HepG2 (cell line): Measurements from ENCODE around the gene OAS3. TPM values are rescaled to one million over a fixed set of nuclear protein-coding genes. Genes with fewer than 3 reads are reported as not detected.

Experiments
- ADNP ChIP-seq: sonication (generic); formaldehyde crosslinking; IDR thresholded peaks from 2 replicates; pipeline ENCODE4 v1.4.0; 2020; ENCODE audit warnings: missing genetic modification reagents
- AFF4 ChIP-seq: sonication (generic); formaldehyde crosslinking; IDR thresholded peaks from 2 replicates; pipeline ENCODE4 v1.4.0; 2020; ENCODE audit warnings: missing genetic modification reagents
- AGO1 ChIP-seq: fragments of 200-400 bp; formaldehyde crosslinking; IDR thresholded peaks from 2 replicates; pipeline ENCODE4 v1.6.1; 2017; ENCODE audit warnings: mild to moderate bottlenecking, low read depth, low read length, moderate library complexity; ENCODE audit not compliant: poor library complexity, severe bottlenecking
- CREB3 ChIP-seq: sonication (generic); formaldehyde crosslinking; IDR thresholded peaks from 2 replicates; pipeline ENCODE4 v1.5.0; 2020; ENCODE audit warnings: missing genetic modification reagents
- DR1 ChIP-seq: sonication (generic); formaldehyde crosslinking; IDR thresholded peaks from 2 replicates; pipeline ENCODE4 v1.8.0; 2021; ENCODE audit warnings: mild to moderate bottlenecking, missing genetic modification reagents, inconsistent platforms
- EED ChIP-seq: sonication (generic); formaldehyde crosslinking; IDR thresholded peaks from 2 replicates; pipeline ENCODE4 v1.5.0; 2020; ENCODE audit warnings: mild to moderate bottlenecking, missing genetic modification reagents
- GLI4 ChIP-seq: sonication (generic); formaldehyde crosslinking; IDR thresholded peaks from 2 replicates; pipeline ENCODE4 v1.5.1; 2020; ENCODE audit warnings: missing genetic modification reagents, mild to moderate bottlenecking, moderate library complexity, borderline replicate concordance
- HMGA1 ChIP-seq: sonication (generic); formaldehyde crosslinking; conservative IDR thresholded peaks from 2 replicates; pipeline ENCODE4 v1.4.0; 2020; ENCODE audit warnings: missing genetic modification reagents
- JUND ChIP-seq: sonication (generic); formaldehyde crosslinking; IDR thresholded peaks from 2 replicates; pipeline ENCODE4 v1.8.0; 2022; ENCODE audit warnings: mild to moderate bottlenecking, missing genetic modification reagents
- MAF1 ChIP-seq: sonication (generic); formaldehyde crosslinking; IDR thresholded peaks from 2 replicates; pipeline ENCODE4 v1.5.0; 2020; ENCODE audit warnings: missing genetic modification reagents, borderline replicate concordance
- NCOA5 ChIP-seq: sonication (generic); formaldehyde crosslinking; IDR thresholded peaks from 2 replicates; pipeline ENCODE4 v1.4.0; 2020; ENCODE audit warnings: missing genetic modification reagents
- TBX3 ChIP-seq: fragments of 450-650 bp; IDR thresholded peaks from 2 replicates; pipeline ENCODE4 v1.6.1; 2017; ENCODE audit warnings: antibody characterized with exemption, mild to moderate bottlenecking, inconsistent platforms, borderline replicate concordance
- THRA ChIP-seq: sonication (generic); formaldehyde crosslinking; IDR thresholded peaks from 2 replicates; pipeline ENCODE4 v1.4.0; 2020; ENCODE audit warnings: missing genetic modification reagents, borderline replicate concordance
- THYN1 ChIP-seq: sonication (generic); formaldehyde crosslinking; IDR thresholded peaks from 2 replicates; pipeline ENCODE4 v1.8.1; 2023; ENCODE audit warnings: low read depth, mild to moderate bottlenecking, moderate library complexity, missing genetic modification reagents, borderline replicate concordance
- ZBTB25 ChIP-seq: IDR thresholded peaks from 2 replicates; pipeline ENCODE4 v1.6.1; 2018; ENCODE audit warnings: missing genetic modification reagents
- ZBTB7A ChIP-seq: sonication (generic); formaldehyde crosslinking; IDR thresholded peaks from 2 replicates; pipeline ENCODE4 v1.8.0; 2022; ENCODE audit warnings: mild to moderate bottlenecking, missing genetic modification reagents
- ZC3H13 ChIP-seq: sonication (generic); formaldehyde crosslinking; IDR thresholded peaks from 2 replicates; pipeline ENCODE4 v1.8.1; 2023; ENCODE audit warnings: mild to moderate bottlenecking, missing genetic modification reagents, moderate library complexity
- ZFP36L1 ChIP-seq: sonication (generic); formaldehyde crosslinking; IDR thresholded peaks from 2 replicates; pipeline ENCODE4 v1.8.0; 2022; ENCODE audit warnings: mild to moderate bottlenecking, missing genetic modification reagents, moderate library complexity
- ZNF274 ChIP-seq: sonication (generic); formaldehyde crosslinking; IDR thresholded peaks from 2 replicates; pipeline ENCODE4 v1.5.1; 2020; ENCODE audit warnings: mild to moderate bottlenecking, missing genetic modification reagents
- ZNF414 ChIP-seq: sonication (generic); formaldehyde crosslinking; IDR thresholded peaks from 2 replicates; pipeline ENCODE4 v1.5.0; 2020; ENCODE audit warnings: missing genetic modification reagents
- ZNF557 ChIP-seq: sonication (generic); formaldehyde crosslinking; IDR thresholded peaks from 2 replicates; pipeline ENCODE4 v1.4.0; 2020; ENCODE audit warnings: missing genetic modification reagents
- polyA plus RNA-seq, 8 experiments: library from polyadenylated mRNA; depleted of rRNA in 3 of 8; stranded (reverse) in 7 of 8; unstranded in 1 of 8; fragments of >200 nt; fragmentation: Illumina TruSeq in 4 of 8; extraction: Trizol in 4 of 8; gene quantifications; 2 replicates each; pipeline versions ENCODE4 v1.2.1 to v1.2.3, GENCODE V29; 2011 to 2016; ENCODE audit warnings: low read depth in 4 of 8, missing spikeins in 1 of 8, mixed read lengths in 1 of 8; ENCODE audit not compliant: insufficient read depth in 1 of 8
- total RNA-seq, 5 experiments: library from RNA; depleted of rRNA; stranded (reverse); fragments of >200 nt; fragmentation: Illumina TruSeq; extraction: Trizol; gene quantifications; 2 replicates each; pipeline ENCODE4 v1.2.3, GENCODE V29; 2016; ENCODE audit warnings: low read depth in 1 of 5

OAS3 gene
- total and polyA plus RNA-seq, 2 of the 13 experiments (the other 11 are each of a cell fraction or from before 2014, with no cell fraction given) = 4.8 to 10.5 TPM

- TF ChIP-seq THRA (CRISPR knock-in tag) (no peak), CREB3 (CRISPR knock-in tag) (no peak), ZNF557 (CRISPR knock-in tag) (peak; percentile 71; the same call in 1 of the 2 replicates), TBX3 (no peak), ZBTB25 (CRISPR knock-in tag) (0 out of 2 replicates have a peak, but pooled peaks have one; percentile 42), MAF1 (CRISPR knock-in tag) (no peak), HMGA1 (CRISPR knock-in tag) (no peak), DR1 (CRISPR knock-in tag) (peak; percentile 31; the same call in 1 of the 2 replicates), THYN1 (CRISPR knock-in tag) (no peak), ADNP (0 out of 2 replicates have a peak, but pooled peaks have one; percentile 36), ZC3H13 (CRISPR knock-in tag) (no peak; the same call in 1 of the 2 replicates), EED (CRISPR knock-in tag) (0 out of 2 replicates have a peak, but pooled peaks have one; percentile 31), ZBTB7A (CRISPR knock-in tag) (no peak), AGO1 (no peak), JUND (CRISPR knock-in tag) (no peak), AFF4 (CRISPR knock-in tag) (no peak), NCOA5 (CRISPR knock-in tag) (no peak), ZNF274 (CRISPR knock-in tag) (peak; percentile 74; the same call in 1 of the 2 replicates), ZFP36L1 (CRISPR knock-in tag) (no peak), ZNF414 (CRISPR knock-in tag) (no peak), GLI4 (CRISPR knock-in tag) (peak; percentile 42; the same call in 1 of the 2 replicates)
These were observed at the start of gene OAS3 (continued) for GRCh38 chr12:112937741-112938719.
